Right renal cortex interstitium (tissue), 3 donors: ENCODE results near the gene DRC3. TPM values are rescaled to one million over a fixed set of nuclear protein-coding genes. Genes with fewer than 3 reads are reported as not detected.
"Not testable (repeated sequence)": the region's sequence is repeated elsewhere in the genome, so short reads cannot be mapped to it uniquely, and the experiment has no call there.

Experiments used
- DNase-seq, 3 donors: peaks; one replicate each; pipeline ENCODE4 v3.0.0-alpha.2; 2013; ENCODE audit warnings: low read depth in 3 of 3, low spot score in 2 of 3
- polyA plus RNA-seq, 3 donors: library from polyadenylated mRNA; unstranded; fragments of 120-200 nt; gene quantifications; one replicate each; pipeline ENCODE4 v1.2.1, GENCODE V29; 2013; ENCODE audit not compliant: insufficient read length in 3 of 3

DRC3 gene
- polyA plus RNA-seq, 3 donors, result 13.4 to 16.1 (median 14.5) TPM

DNA sequence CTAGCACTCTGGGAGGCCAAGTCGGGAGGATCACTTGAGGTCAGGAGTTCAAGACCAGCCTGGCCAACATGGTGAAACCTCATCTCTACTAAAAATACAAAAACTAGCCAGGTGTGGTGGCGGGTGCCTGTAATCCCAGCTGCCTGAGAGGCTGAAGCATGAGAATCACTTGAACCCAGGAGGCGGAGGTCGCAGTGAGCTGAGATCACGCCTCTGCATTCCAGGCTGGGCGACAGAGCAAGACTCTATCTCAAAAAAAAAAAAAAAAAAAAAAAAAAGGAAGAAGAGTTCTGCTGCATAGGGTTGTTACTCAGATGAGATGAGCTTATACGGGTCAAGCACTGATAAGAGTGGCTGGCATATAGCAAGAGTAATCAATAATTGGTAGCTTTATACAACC lies 32.7 kb upstream of the DRC3 start:
- not testable (repeated sequence) for DNase-seq

GRCh38 chr17:17940441-17940911 lies 32.2 kb upstream of the DRC3 start:
- no peak for DNase-seq

DNA sequence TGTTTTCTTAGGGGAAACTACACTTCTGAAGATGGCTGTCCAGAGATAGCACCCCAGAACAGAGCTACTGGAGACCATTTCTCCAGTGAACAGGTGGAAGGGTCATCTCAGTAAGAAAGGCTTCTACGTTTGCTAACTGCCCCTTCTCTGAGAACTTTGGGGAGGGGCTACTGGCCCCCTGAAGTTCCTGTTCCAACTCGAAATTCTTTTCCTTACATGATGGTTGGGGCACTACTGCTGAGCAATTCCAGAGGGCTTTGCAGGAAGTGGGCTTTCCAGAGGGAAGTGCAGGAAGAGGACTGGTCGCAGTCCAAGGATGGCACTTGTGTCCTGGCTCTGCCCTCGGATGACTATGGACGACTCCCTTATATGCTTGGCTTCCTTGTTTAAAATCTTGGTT lies 31.6 kb upstream of the DRC3 start:
- no peak for DNase-seq

DNA sequence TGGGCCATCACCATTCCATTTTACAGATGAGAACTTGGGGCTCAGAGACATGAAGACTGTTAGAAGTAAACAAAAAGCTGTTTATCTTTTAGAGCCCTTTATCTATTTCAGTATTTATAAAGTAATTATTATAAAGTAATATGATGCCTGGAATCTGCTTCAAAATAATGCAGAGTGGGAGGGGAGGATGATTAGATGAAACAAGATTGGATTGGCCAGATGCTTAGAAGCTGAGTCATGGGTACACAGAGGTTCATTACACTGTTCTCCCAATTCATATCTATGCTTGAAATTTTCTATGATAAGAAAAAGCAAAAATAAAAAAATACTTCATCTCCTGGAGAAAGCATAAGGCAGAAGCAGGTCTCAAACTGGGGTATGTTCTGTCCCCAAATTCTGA lies 29.8 kb upstream of the DRC3 start:
- no peak for DNase-seq

DNA sequence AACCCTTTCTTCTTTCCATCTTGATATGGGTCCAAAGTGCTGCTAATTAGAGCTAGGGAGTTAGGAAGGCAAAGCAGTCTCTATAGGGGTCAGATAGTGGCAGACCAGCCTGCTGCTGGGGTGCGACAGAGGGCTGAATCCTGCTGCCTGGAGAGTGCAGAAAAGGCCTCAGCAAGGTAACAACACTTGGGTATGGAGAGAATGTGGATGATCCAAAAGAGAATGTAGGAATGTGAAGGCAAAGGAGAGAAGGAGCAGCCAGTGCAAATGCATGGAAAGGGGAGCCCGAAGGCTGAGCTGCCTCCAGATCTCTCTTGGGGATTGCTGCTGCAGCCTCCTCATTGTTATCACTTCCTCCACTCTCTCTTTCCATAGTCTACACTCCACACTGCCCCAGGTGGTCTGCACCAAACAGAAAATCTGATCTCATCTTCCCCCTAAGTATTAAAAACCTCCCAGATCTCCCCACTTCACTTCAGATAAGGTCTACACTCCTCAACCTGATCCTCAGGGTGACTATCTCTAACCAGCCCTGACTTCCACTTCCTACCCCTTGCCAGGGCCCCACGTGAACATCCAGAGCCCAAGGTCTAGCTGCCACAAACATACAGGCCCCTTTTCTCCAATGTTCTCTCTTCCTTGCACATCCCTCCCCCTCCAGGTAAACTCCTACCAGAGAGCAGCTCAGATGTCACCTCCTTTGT lies 29.2 kb upstream of the DRC3 start:
- no peak for DNase-seq

GRCh38 chr17:17944242-17944641 lies 28.4 kb upstream of the DRC3 start:
- no peak for DNase-seq

DNA sequence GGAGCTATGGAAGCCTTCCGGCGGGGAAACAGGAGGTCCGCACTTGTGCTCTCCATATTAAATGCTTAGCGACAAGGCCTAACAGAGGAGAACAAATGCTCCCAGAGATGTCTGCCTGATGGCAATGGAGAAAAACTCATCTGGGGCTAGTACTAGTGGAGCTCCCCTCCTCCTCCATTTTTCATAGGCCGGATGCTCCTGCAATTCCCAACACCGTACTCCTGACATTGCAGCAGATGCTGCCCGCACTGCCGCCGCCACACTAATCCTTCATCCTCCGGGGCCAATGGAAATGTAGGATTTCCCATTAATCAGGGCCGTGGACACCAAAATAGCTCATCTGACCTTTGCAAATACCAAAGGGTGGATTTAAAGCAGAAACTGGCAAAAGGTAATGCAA lies 27.9 kb upstream of the DRC3 start:
- DNase-seq, result no peak

DNA sequence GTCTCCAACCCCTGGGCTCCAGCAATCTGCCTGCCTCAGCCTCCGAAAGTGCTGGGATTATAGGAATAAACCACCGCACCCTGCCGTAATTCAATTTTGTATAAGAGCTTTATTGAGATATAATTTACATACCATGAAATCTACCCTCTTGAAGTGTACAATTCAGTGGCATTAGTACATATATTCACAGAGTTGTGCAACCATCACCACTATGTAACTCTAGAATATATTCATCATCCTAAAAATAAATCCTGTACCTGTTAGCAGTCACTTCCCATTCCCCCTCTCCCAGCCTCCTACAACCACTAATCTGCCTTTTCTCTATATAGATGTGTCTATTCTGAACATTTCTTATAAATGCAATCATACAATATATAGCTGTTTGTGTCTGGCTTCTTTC lies 26.6 kb upstream of the DRC3 start:
- DNase-seq, result no peak

- no peak for DNase-seq
These were observed 25.4 kb upstream of the DRC3 start for GRCh38 chr17:17947309-17947708.

GRCh38 chr17:17947966-17948365 lies 24.7 kb upstream of the DRC3 start:
- DNase-seq, result no peak

DNA sequence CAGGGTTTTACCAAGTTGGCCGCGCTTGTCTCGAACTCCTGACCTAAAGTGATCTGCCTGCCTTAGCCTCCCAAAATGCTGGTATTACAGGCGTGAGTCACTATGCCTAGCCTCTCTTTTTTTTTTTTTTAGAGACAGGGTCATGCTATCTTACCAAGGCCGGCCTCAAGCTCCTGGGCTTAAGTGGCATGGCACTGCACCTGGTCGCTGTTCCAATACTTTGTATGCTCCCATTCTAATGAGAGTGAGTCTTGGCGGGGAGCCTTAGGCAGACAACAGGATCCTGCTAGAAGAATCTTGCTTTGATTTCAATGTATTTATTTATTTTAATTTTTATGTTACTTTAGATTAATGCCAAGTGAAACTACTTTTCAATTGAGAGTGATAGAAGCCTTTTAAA lies 22.3 kb upstream of the DRC3 start:
- DNase-seq, result no peak

DNA sequence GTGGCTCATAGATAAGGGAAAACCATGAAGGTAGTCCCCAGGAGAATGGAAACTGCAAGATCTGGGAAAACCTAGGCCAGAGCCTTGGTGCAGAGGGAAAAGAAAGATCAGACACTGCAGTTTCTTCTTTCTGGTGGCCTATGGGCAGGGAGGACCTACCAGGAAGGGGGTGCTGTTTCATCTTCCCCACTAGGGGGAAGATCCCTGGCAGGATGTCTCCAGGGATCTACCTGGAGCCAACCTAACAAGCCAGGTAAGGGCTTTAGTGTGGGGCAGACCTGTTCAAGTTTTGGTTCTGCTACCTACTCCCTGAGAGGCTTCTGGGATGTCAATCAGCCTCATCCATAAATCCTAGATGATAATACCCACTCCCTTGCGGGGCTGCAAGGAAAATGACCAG lies 21.9 kb upstream of the DRC3 start:
- DNase-seq, result no peak

GRCh38 chr17:17951524-17951923 lies 21.1 kb upstream of the DRC3 start:
- DNase-seq, result no peak

- DNase-seq, result no peak
These were observed 20.0 kb upstream of the DRC3 start for GRCh38 chr17:17952691-17953090.

DNA sequence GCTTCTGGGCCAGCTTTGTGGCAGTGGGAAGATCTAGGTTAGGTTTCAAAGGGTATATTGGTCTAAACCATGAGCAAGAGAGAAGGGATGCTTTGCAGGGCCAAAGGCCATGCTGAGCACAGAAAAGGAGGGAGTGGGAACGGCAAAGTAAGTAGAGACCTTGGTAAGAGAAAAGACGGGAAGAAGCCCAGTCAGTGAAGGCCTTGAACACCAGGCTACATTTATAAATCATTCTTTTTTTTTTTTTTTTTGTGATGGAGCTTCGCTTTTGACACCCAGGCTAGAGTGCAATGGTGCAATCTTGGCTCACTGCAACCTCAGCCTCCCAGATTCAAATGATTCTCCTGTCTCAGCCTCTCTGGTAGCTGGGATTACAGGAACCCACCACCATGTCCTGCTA lies 18.6 kb upstream of the DRC3 start:
- DNase-seq, result no peak

- not testable (repeated sequence) for DNase-seq
These were observed 16.8 kb upstream of the DRC3 start for GRCh38 chr17:17955790-17956341.

GRCh38 chr17:17957584-17957916 lies 15.1 kb upstream of the DRC3 start:
- DNase-seq, result no peak

GRCh38 chr17:17958982-17959381 lies 13.7 kb upstream of the DRC3 start:
- no peak for DNase-seq

- DNase-seq, result no peak
These were observed 12.9 kb upstream of the DRC3 start for GRCh38 chr17:17959520-17960361.

- DNase-seq, result no peak
These were observed 12.1 kb upstream of the DRC3 start for GRCh38 chr17:17960500-17961030.

GRCh38 chr17:17963066-17963465 lies 9.6 kb upstream of the DRC3 start:
- no peak for DNase-seq
